Superior temporal gyrus (tissue), 1 donor: ENCODE results near the gene RAB1B.
"Not testable (repeated sequence)": the region's sequence is repeated elsewhere in the genome, so short reads cannot be mapped to it uniquely, and the experiment has no call there.

ENCODE experiments used
- DNase-seq: peaks from one replicate; pipeline ENCODE4 v3.0.0-alpha.2; 2016; ENCODE audit errors: extremely low spot score

Gene RAB1B

GRCh38 chr11:66239998-66240780 lies 28.2 kb upstream of the RAB1B start:
- DNase-seq, result no peak

- no peak for DNase-seq
Observed at GRCh38 chr11:66240781-66241136, 27.7 kb upstream of the RAB1B start.

- DNase-seq, result no peak
Observed at GRCh38 chr11:66242095-66242765, 26.2 kb upstream of the RAB1B start.

- no peak for DNase-seq
Observed at GRCh38 chr11:66243782-66244535, 24.5 kb upstream of the RAB1B start.

- DNase-seq, result no peak
Observed at GRCh38 chr11:66247295-66247694, 21.1 kb upstream of the RAB1B start.

GRCh38 chr11:66247801-66248200 lies 20.6 kb upstream of the RAB1B start:
- no peak for DNase-seq

GRCh38 chr11:66248903-66249302 lies 19.5 kb upstream of the RAB1B start:
- no peak for DNase-seq

GRCh38 chr11:66251809-66252208 lies 16.6 kb upstream of the RAB1B start:
- DNase-seq, result peak; percentile 12

GRCh38 chr11:66253081-66253480 lies 15.4 kb upstream of the RAB1B start:
- DNase-seq, result not testable (repeated sequence)

GRCh38 chr11:66258473-66258893 lies 10.0 kb upstream of the RAB1B start:
- no peak for DNase-seq

GRCh38 chr11:66259225-66259624 lies 9.2 kb upstream of the RAB1B start:
- no peak for DNase-seq

GRCh38 chr11:66259956-66260355 lies 8.5 kb upstream of the RAB1B start:
- DNase-seq, result no peak

- no peak for DNase-seq
Observed at GRCh38 chr11:66261578-66261977, 6.9 kb upstream of the RAB1B start.

- no peak for DNase-seq
Observed at GRCh38 chr11:66262191-66262590, 6.2 kb upstream of the RAB1B start.

- DNase-seq, result no peak
Observed at GRCh38 chr11:66262696-66263095, 5.7 kb upstream of the RAB1B start.

GRCh38 chr11:66263231-66263630 lies 5.2 kb upstream of the RAB1B start:
- DNase-seq, result no peak

GRCh38 chr11:66263785-66264184 lies 4.7 kb upstream of the RAB1B start:
- no peak for DNase-seq

- no peak for DNase-seq
Observed at GRCh38 chr11:66264383-66264782, 4.1 kb upstream of the RAB1B start.

- DNase-seq, result no peak
Observed at GRCh38 chr11:66264914-66265313, 3.5 kb upstream of the RAB1B start.

- DNase-seq, result no peak
Observed at GRCh38 chr11:66265531-66266377, 2.7 kb upstream of the RAB1B start.

GRCh38 chr11:66266378-66267038 lies 1.9 kb upstream of the RAB1B start:
- no peak for DNase-seq
